Measurements from ENCODE around the gene PCIF1.
"Not testable (repeated sequence)": the region's sequence is repeated elsewhere in the genome, so short reads cannot be mapped to it uniquely, and the experiment has no call there.

Gene PCIF1

DNA sequence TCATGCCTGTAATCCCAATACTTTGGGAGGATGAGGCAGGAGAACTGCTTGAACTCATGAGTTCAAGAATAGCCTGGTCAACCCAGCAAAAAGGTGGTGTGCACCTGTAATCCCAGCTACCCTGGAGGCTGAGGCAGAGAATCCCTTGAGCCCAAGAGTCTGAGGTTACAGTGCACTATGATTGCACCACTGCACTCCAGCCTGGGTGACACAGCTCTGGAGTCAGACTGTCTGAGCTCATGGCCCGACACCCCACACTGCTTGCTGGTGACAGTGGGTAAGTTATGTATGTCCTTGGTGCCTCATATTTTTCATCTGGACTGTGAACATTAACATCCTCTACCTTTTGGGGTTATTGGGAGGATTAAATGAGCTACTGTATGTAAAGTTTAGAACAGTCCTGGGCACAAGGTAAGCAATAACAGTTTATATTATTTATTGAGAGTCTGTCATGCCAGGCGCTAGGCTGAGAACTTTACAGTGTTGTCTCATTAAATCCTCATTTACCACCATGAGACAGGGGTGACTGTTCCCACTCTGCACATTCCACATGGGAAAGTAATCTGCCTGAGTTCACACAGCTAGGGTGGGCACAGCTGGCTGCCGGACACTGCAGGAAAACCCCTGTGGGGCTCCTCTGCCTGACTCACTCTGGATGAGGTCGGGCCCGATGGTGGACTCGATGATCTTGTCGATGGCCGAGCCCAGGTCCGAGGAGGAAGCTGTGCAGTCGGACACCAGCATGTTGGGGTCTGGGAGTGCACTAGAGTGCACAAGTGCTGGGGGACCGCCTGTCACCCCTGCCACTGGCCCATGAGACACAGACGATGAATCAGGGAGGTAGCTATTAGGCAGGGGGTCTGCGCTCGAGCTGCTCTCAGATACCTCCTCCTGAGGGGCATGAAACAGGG lies 34.6 kb downstream of the PCIF1 start:
- DNase-seq = no peak

DNA sequence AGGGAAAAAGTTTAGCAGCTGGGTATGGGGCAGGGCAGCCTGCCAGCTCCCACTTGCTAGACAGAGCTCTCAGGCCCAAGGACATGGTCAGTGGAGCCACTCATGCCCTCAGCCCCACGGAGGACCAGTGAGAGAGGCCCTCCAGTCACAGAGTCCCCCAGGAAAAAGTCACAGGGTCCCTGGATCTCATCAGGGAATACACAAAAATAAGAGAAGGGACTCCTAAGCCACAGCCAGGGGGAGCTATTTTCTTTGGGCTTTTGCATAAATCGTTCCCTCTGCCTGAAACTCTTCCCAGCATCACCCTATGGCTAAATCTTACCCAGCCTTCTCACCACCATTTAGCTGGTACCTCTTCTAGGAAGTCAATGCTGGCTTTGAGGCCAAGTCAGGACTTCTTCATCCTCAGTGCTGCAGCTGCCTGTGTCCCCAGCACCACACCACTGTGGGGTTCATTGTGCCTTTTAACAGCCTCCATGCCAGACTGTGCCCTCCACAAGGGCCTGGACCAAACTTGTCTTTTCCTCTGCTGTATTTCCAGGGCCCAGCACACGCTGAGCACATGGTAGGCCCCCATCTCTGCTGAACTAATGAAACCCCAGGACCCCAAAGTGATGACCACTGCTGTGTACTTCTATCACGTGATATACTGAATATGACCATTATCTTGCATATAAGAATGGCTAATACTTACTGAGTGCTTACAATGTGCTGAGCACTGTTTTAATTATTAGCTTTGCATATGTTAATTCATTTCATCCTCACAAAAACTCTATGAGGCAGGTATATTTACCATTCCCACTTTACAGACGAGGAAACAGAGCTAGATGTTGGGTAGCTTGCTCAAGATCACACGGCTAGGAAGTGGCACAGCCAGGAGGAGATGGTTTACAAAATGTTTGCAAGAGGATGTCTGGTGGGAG lies 35.5 kb downstream of the PCIF1 start:
- peak; percentile 33 for DNase-seq

DNA sequence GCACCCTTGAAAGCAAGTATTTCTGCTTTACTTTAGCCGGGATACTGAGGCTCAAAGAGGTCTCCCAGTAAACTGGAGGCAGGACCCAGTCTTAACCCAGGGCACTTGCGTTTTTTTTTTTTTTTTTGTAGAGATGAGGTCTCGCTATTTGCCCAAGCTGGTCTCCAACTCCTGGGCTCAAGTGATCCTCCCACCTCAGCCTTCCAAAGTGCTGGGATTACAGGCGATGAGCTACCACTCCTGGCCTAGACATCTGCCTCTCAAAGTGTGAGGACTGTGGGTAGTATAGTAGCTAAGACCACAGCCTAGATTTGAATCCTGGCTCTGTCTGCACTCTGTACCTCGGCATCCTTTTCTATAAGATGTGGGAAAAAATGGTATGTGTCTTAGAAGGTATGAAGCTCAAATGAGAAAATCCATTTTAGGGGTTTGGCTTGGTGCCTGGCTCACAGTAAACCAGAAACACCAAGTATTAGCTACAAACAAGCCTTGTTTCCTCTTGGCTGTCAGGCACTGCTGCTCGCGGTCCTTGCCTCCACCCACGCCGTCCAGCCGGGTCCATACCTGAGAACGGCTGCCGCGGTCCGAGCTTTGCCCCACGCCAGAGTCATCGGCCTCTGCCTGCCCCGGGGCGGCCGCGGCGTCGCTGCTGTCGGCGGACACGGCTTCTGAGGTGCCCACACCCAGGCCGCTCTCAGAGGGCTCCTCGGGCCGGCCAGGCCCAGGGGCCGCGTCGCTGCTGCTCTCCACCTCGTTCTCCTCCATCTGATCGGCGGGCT lies 36.4 kb downstream of the PCIF1 start:
- peak; percentile 16 for DNase-seq

DNA sequence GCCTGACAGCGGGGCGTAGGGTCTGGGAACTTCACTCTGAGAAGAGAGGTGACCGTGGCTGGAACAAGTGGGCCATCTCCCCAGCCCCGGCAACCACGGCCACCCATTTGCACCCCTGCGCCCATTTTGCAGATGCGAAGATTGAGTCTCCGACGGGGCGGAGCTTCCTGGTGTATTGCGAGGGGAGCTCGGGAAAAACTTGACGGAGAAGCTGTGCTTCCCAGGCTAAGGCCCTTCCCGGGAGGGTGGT lies 36.9 kb downstream of the PCIF1 start:
- no peak for DNase-seq

DNA sequence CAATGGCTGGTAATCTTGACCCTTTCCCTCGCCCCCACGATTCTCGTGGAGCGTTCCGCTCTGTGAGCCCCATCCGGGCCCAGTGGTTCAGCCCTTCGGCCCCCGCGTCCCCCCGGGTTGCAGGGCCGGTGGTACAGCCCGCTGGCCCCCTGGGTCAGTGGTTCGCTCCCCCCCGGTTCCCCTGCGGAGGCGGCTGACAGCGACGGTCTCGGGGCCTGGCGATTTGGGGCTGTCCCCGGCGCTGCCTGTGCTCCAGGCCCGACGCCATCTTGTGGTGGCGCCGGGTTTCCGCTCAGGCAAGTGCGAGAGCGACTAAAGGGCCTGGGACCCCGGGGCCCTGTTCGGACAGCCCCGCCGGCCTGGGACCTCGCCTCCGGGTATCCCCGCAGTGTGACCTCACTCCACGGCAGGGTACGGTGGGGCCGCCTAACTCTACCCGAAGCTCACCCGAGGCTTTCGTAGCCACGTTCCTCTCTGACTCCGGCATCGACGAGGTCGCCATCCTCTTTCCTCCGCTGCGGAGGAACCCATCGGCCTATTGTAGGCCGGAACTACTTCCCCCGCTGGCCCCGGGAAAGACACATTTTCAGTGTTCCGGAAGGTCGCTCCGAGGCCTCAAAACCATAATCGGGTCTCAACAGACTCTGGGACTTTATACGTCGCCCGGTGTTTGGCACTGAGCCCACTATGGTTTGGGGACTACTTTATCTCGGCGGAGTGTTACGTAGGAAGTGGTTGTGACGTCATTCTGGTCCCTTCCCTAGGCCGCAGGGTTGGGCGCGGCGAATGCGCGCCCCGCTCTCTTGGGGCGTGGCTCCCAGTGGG lies 37.4 kb downstream of the PCIF1 start, which contains the start of gene ZNF335:
ZNF335 (minus strand) TSS at position 529 of the 825 bp plus-strand sequence. CDS start 793 bp downstream, outside the sequence.
- peak; percentile 94 for DNase-seq

DNA sequence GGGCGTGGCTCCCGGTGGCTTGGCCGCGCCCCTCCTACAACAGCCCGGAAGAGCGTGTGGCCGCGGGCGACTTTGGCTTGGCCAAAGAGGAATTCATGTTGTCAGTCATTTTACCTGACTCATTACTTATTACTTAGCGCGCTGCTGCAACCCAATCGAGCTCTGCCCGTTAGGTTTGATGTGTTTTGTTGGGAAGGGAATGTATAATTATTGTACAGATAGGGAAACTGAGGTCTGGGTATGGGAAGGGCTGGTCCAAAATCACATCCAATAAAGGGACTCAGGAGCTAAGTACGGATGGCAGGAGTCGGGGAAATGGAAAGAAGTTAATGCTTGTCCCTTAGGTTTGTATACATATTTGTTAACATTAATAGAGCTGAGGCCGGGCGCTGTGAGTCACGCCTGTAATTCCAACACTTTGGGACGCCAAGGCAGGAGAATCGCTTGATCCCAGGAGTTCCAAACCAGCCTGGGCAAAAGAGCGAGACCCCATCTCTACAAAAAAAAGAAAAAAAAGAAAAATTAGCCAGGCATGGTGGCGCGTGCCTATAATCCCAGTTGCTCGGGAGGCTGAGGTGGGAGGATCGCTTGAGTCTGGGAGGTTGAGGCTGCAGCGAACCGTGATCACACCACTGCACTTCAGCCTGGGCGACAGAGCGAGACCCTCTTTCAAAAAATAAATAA lies 38.2 kb downstream of the PCIF1 start:
- DNase-seq = peak; percentile 15

DNA sequence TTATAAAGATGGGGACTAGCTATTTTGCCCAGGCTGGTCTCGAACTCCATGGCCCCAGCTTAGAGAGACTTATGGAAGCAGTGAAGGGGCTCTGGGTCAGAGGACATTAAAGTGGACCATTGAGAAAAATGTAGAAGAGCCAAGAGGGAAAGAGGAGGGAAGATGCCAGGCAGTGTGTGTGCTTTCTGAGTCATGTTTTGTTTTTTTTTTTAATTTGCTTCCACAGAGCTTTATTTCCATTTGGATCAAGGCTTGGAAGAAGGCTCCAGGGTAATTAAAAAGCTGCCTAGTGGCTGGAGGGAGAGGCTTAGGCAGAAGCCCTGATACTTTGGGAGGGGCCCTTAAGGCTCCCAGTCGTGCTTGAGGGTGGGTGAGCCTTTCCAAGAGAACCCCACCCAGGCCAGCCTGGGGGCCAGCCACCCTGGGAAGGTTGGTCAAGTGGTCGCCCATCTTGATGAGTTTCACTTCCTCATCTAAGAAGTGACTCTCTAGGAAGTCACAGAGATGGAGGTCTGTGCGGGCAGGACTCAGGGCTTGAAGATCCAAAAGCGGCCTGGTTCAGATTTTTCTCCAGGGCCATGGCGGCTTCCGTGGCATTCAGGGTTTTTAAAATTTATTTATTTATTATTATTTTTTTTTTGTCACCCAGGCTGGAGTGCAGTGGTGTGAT lies 40.5 kb downstream of the PCIF1 start:
- no peak for DNase-seq

DNA sequence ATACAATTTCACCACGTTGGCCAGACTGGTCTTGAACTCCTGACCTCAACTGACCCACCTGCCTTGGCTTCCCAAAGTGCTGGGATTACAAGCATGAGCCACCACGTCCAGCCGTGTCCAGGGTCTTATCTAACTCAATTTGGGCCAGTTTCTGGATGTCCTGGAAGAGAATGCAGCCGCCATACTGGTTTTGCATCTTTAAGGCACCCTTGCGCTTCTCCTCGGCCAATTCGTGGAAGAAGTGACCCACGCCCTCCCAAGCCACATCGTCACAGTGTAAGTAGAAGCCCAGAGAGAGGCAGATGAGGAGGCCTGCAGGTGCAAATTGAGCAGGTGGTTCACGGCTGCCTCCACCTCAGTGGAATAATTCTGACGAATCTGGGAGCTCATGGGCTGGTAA lies 41.2 kb downstream of the PCIF1 start:
- no peak for DNase-seq

DNA sequence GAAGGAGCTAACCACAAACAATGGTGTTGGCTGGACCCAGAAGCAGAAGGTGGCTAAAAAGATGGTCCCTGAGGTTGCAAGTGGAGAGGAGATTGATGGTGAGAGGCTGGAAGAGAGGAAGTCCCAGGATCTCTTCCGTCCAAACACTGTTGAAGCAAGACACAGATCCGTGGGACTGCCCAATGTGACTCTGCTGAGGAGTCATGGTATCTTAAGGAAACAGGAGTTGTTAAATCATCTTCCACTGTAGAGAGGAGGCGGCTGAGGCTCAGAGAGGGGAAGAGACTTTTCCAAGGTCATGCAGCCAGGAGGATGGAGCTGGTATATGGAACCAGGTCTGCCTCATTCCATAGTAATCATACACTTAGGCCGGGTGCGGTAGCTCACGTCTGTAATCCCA lies 41.6 kb downstream of the PCIF1 start:
- no peak for DNase-seq

DNA sequence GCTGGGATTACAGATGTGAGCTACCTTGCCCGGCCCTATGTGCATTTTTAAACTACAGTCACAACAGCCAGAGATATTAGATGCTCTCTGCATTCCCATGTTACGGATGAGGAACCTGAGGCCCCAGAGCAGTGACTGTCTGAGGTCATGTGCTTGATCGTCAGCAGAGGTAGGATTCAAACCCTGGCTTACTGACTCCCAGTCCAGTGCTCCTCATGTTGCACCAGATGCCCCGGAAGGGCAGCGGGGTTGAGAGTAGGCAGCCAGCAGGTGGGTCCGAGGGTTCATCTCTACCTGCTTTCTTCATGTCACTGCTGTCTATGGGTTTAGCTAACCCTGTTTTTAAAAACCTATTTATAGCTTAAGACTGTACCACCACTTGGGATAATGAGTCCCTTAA lies 46.8 kb downstream of the PCIF1 start:
- DNase-seq = no peak

DNA sequence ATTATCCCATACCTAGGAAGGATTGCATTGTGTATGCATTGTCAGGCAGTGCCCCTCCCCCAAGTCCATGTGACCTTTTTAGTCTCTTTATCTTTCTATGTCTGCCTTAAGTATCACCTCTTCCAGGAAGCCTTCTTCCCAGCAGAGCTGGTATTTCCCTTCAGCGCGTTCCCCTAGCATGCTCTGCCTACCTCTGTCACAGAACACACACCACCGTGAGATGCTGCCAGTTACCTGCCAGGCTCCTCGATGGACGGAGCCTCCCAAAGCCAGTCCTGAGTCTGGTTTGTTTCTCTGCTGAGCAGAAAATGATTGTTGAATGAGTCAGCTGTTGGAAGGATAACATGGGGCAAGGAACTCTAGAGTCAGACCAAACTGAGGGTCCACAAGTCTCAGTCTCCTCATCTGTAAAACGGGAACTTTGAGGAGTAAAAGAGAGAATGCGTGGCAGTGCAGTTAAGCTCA lies 48.8 kb downstream of the PCIF1 start:
- no peak for DNase-seq

DNA sequence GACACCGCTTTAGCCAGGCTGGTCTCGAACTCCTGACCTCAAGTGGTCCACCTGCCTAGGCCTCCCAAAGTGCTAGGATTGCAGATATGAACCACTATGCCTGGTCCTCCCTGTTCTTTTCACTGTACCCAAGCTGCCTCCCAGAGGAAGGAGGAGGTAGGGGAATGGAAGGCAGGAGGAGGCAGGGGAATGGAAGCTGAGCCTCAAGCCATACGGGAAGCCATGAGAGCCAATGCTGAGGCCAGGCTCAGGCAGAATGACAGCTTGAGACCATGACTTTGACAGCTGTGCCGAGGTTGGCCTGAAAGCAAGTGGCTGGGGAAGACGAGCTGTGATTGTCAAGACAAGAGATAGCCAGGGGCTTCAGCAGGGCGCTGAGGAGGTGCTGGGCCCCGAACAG lies 51.1 kb downstream of the PCIF1 start:
- DNase-seq = no peak

DNA sequence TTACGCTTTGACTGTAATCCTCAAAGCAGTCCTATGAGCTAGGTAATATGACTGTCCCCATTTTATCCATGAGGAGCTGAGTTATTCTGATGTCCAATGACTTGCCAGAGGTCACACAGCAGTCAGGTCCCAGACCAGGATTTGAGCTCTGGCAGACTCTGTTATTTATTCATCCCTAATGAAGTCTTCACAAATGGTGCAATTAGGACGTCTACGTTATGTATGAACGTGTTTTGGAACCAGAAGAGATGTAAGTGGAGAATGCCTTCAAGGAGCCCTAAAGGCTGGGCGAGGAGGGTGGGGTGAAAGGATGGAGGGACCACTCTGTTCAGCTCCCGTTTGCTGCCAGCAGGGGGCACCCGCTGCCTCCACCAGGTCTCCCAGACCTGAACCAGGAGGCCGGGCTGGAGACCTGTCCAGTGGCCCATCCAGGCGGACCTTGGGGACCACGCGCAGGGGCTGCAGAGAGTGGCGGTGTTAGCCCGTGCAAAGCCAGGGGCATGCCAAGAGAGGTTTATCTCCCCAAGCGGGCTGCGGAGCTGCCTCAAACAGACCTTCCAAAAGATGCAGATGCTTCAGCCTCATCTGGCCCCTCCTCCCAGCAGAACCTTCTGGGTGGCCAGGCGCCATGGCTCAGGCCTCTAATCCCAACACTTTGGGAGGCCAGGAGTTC lies 52.8 kb downstream of the PCIF1 start:
- DNase-seq = peak; percentile 85

DNA sequence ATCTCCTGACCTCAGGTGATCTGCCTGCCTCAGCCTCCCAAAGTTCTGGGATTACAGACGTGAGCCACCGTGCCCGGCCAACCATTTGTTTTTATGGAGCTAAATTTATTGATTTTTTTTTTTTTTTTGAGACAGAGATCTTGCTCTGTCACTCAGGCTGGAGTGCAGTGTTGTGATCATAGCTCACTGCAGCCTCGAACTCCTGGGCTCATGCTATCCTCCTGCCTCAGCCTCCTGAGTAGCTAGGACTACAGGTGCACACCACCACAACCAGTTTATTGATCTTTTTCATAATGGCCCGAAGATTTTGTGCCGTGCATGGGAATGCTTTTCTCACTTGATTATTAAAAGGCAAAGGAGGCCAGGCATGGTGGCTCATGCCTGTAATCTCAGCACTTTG lies 54.3 kb downstream of the PCIF1 start:
- not testable (repeated sequence) for DNase-seq

DNA sequence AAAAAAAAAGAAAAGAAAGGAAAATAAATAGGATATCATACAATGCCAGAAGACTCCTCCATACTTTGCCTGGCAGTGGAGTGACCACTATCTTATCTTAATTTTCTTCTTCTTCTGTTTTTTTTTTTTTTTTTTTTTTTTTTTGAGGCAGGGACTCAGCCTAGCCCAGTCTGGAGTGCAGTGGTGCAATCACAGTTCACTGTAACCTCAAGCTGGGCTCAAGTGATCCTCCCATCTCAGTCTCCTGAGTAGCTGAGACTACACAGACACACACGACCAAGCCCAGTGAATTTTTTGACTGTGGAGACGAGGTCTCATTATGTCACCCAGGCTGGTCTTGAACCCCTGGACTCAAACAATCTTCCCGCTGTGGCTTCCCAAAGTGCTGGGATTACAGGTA lies 57.1 kb downstream of the PCIF1 start:
- DNase-seq = no peak

DNA sequence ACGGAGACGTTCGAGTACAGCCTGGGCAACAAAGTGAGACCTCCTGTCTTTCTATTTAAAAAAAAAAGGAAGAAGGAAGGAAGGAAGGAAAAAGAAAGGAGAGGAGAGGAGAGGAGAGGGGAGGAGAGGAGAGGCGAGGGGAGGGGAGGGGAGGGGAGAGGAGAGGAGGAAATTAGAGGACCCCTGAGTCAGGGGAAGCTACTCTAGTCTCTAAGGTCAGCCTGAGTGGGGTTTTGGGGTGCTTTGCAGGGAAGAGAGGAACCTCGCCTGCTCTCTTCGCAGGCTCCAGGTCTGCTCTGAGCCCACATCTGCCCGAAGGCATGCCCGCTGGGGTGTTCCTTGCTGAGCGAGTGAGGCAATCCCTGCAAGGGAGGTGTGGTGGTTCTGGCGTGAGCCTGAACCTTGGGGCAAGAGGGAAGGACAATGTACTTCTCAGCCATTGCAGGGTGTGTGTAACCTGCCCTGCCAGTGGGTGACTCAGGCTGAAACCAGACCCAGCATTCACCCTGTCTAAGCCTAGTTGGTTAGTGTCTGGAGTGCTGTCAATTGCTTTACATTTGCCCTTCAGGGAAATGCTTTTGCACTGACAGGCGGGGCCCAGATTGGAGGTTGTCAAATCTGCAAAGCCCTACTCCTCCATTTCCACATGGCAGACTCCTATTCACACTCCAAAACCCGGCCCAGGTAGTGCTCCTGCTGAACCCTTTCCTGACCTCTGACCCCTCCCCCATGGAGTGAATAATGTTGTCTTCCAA lies 58.9 kb downstream of the PCIF1 start:
- DNase-seq = no peak

DNA sequence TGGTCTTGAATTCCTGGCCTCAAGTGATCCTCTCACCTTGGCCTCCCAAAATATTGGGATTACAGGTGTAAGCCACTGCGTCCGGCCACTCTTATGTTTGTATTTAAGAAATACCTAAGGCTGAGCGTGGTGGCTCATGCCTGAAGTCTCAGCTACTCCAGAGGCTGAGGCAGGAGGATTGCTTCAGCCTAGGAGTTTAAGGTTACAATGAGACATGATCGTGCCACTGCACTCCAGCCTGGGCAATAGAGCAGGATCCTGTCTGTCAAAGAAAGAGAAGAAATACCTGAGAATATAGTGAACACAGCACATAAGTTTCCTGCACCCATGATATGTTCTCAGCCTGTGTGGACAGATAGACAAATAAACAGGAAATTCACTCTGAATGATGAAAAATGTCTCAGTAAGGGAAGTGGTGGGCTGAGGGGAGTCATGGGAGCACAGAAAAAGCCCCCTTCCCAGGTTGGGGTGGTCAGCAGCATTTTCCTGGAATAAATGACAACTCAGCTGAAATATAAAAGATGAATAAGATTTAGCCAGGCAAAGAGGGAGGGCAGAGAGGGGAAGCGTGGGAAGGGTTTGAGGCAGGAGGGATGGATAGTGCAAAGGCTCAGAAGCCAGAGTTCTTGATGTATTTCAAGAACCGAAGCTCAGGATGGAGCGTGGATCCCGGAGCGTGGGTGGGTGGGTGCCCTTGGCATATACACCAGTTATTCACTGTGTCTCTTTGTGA lies 60.4 kb downstream of the PCIF1 start:
- no peak for DNase-seq

DNA sequence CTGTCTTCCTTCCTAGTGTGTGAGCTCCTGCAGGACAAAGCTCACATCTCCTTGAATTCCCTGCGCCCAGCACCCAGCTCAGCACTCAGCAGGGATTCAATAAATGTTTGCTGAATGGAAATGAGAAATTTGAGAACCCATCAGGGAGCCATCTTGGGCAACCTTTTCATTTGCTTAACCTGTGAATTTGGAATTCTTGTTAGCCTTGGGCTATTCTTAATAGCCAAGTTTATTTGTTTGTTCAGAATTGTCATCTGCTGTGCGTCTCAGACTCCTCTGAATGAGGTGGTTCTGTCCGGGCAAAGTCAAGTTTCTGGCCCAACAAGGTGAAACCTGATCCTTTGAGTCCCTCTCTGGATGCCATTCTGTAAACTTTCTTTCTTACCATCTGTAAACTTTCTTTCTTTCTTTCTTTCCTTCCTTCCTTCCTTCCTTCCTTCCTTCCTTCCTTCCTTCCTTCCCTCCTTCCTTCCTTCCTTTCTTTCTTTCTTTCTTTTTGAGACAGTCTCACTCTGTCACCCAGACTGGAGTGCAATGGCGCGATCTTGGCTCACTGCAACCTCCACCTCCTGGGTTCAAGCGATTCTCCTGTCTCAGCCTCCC lies 61.1 kb downstream of the PCIF1 start:
- DNase-seq = not testable (repeated sequence)
